ENCODE data around the gene SLIT1.
"Not testable (repeated sequence)": the region's sequence is repeated elsewhere in the genome, so short reads cannot be mapped to it uniquely, and the experiment has no call there.

Gene SLIT1

DNA sequence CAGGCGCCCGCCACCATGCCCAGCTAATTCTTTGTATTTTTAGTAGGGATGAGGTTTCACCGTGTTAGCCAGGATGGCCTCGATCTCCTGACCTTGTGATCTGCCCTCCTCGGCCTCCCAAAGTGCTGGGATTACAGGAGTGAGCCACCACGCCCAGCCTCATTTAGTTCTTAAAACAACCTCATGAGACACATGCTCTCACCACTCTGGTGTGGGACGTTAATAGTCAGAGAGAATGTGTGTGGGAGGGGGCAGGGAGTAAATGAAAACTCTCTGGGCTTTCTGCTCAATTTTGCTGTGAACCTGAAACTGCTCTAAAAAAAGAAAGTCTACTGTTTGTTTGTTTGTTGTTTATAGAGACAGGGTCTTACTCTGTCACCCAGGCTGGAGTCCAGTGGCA lies 103.2 kb downstream of the SLIT1 start:
- DNase-seq (ENCODE audit: low read depth in 2 of 2), result not testable (repeated sequence)

DNA sequence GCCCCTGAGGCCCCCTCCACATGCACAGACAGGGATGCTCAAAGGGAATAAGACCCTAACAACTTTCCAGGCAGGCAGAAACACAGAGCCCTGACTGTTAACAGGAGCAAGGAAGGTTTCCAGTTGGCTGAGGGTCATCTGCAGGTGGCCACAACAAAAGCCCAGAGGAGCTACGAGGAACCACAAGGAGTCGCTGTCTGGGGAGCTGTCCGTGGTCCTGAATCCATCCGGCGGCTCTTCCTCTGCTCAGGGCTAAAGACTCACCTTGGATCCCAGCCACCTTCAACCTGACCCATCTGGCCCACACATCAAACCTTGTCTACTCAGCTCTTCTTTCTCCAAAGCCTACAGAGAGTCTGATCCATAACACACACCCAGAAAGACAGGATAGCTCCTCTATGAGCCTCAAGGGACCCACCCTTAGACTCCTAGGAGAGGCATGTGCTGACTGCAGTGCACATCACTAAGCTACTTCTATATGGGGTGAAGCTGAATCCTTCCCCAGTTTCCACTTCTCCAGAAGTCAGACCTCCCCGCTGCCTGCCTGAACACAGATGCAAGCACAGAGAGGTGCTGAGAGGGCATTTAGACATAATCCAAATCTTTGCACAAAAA lies 104.0 kb downstream of the SLIT1 start:
- peak; percentile 29 to 46 for DNase-seq (ENCODE audit: low read depth in 2 of 2)

DNA sequence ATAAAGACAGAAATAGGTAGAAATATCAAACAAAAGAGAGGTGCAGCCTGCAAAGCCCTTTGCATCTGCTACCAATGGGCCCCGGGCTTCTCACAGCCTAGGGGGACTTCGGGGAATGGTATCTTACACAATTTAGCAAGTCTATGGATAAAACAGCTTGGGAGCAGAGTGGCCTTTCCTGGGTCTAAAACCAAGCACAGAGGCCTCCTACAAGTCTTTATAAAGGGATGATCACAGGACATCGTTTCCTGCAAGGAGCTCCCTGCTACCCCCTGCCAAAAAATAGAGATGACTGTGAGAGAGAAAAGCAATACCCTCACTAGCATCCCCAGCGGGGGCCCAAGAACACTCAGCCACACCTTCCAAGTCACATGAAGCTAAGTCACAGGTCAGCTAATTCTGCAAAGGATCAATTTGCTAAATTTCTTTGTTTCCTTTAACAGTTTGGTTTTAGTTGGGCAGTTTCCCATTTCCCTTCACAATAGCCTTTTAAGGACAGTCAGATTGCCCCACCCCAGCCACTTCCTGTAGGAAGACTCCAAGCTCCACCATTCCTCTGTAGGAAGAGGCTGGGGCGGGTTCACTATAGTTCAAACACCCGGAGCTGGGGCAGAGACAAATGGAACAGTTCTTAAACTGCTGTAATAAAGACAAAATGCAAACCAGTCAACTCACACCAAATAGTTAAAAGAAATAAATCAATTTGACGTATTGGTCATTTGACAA lies 105.5 kb downstream of the SLIT1 start:
- DNase-seq (ENCODE audit: low read depth in 2 of 2), result no peak

DNA sequence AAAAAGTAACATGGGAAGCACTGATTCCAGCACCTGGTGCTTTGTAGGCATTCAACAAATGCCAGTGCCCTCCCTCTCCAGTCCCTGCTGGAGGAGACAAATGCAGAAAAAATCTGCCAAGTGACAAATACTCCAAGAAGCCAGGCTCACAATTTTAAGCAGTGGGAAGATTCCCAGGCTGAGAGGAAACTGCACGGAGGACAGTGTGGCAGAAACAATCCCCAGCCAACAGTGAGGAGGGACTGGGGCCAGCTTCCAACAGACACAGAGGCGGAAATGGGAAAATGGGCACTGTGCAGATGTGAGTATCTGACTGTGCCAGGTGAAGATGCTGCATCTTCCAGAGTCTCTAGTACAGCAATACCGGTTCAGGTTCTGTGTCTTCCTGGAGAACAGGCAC lies 106.3 kb downstream of the SLIT1 start:
- no peak for DNase-seq (ENCODE audit: low read depth in 2 of 2)

DNA sequence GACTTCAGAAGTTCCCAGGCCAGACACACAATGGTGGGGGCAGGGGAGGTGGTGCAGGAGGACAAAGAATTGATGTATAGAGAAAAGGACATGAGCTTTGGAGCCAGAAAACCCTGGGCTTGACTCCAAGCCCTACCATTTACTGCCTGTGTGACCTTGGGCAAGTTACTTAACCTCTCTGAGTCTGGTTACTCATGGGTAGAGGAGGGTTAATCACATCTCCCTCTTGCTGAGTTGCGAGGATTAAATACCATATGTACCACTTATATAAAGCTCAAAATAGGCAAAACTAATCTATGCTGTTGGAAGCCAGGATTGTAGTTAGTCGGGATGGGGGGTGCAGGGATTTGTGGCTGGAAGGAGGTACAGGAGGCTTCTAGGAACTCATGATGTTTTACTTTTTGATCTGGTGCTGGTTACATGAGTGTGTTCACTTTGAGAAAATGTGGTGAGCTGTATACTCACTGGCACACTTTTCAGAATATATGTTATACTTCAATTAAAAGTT lies 106.8 kb downstream of the SLIT1 start:
- DNase-seq (ENCODE audit: low read depth in 2 of 2), result no peak

DNA sequence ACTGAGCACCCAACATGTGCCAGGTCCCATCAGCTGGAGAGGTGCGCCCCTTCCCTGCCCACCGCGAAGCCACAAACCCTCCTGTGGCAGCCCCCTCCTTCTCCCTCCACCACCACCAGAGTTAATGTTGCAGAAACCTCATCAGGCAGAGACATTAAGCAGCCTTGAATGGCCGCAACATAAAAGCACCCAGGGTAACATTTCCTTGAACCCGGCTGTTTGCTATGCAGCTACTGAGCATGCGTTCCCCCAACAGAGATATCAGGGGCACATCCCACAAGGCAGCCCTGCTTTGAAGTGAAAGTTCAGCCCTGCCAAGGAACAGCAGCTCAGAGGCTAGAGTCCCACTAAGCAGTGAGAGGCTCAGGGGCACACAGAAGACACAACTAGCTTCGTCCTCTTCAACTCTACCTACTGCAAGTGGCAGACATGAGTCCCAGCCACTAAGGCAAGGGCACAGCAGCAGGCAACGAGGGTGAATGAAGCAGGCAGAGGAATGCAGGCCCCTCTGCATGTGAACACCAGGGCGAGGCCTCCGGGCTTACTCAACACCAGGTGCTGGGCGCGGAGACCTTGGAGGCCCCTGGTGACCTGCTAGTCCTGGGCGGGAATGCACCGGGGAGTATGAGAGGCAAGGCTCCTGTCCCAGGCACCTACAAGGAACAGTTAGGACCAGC lies 107.4 kb downstream of the SLIT1 start:
- no peak for DNase-seq (ENCODE audit: low read depth in 2 of 2)

DNA sequence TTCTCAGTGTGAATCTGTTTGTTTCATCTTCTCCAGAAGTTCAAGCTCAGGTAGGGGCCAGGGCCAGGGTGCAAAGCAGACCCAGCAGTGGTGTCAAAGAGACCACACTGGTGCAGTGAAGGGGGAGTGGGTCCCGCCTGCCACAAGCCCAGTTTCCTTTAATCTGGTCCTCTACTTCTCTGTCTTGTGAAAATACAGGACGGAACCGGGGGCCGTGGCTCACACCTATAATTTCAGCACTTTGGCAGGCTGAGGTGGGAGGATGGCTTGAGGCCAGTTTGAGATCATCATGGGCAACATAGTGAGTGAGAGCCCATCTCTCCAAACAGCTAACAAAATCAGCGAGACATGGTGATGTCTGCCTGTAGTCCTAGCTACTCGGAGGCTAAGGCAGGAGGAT lies 109.0 kb downstream of the SLIT1 start:
- no peak for DNase-seq (ENCODE audit: low read depth in 2 of 2)

DNA sequence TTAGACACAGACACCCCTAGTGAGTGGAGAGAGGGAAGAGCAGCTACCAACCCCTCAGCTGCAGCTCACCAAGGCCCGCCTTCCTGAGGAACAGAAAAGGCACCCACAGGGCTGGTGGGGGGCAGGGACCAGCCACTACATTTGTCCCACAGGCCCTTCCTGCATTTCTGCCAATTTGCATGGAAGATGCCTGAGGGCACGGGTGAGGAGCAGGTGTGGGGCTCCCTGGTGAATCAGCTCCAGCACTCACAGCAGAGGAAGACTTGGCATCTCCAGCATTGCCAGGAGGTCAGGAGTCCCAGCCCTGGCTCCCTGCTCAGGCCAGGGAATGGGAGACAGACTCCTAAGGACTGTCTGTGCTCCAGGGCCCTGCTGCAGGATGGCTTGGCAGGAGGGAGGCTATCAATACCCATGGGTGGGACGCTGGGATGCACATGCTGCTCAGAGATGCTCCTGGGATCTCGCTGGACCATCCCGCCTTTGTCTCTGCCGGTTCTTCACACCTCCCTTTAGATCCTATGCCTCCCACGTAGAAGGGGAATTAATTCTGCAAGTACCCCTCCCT lies 109.7 kb downstream of the SLIT1 start:
- no peak for DNase-seq (ENCODE audit: low read depth in 2 of 2)

DNA sequence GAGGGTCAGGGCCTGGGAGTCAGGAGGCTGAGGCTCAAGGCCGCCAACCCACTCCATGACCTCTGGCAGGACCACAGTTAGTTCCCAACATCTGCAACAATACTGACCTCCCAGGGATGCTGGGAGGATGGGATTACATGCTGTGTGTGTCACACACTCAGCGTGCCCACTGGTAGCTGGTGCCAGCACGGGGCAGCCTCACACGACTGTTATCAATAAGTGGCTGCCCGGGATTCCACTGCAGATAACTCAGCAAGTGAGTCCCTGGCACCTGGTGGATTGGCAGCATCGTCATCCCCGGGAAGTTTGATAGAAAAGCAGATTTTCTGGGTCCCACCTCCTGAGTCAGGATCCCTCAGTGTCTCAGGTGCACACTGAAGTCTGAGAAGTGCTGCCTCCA lies 110.3 kb downstream of the SLIT1 start:
- no peak for DNase-seq (ENCODE audit: low read depth in 2 of 2)

DNA sequence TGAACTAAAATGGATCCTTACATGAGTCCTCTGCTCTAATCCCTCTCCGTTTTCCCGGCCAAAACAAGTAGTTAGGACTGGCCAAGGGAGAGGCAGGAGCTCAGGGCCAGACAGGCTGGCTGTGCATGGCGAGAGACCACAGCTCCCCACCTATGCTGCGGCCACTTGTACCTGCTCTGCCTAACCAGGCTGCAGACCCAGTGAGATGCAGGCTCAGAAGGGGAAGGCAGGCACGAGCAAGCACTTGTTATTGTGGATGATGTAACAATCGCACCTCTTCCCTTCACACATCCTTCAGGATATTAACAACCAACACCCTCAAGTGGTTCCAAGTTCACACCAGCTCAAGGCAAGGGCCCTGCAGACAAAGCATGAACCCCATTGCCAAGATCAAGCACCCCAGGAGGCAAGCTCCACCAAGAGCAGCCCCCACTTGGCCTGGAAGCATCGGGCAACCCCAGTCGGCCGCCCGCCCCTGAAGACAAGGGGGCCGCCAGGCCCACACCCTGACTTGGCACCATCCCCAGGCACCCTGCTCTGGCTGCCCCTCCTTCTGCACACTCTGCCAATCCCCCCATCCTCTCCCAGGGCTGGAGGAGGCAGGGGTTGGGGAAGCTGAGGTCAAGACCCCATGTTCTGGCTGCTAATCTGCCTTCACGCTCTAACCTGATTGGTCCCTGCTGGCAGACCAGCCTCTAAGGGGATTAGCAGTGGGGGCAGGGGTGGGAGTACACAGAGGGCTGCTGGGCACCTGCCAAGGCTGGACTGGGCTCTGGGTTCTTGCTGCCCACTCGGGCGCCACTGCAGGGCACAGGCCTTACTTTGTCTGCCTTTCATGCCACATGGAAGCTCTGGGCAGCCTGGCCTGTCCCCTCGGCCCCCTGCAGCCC lies 111.3 kb downstream of the SLIT1 start:
- DNase-seq (ENCODE audit: low read depth in 2 of 2), result no peak

DNA sequence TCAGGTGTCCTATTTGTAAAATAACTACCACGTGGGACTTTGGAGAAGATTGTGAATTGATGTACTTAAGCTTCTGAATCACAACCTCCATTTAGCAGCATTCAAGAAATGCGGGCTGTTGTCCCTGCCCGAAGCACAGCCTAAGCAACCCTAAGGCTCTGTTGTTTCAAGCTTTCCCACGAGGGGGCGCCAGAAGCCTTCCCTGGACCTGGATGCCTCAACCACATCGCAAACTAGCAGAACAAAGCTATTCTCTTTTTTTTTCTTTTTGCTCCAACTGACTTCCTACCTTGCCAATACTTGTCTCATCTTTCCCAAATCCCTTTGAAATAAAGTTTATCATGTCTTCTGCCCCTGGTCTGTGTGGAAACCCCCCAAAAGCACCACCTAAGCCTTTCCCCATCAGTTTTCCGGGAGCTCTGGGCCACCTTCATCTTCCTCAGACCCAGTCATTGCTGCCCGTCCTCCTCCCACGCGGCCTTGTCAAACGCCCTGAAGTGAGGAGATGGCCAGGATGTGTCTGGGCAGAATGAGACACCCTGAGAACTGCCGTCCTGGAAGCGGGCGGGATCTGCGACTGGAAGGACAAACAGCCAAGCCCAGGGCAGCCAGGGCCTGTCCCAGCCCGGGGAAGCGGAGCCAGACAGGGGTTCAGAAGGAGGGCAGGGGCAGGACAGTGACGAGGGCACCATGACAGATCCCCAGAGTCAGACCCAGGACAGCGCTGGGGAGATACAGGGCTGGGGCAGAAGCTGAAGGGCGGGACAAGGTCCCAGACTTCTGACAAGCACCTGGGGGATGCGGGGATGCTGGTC lies 112.7 kb downstream of the SLIT1 start:
- peak; percentile 77 to 78 for DNase-seq (ENCODE audit: low read depth in 2 of 2)

DNA sequence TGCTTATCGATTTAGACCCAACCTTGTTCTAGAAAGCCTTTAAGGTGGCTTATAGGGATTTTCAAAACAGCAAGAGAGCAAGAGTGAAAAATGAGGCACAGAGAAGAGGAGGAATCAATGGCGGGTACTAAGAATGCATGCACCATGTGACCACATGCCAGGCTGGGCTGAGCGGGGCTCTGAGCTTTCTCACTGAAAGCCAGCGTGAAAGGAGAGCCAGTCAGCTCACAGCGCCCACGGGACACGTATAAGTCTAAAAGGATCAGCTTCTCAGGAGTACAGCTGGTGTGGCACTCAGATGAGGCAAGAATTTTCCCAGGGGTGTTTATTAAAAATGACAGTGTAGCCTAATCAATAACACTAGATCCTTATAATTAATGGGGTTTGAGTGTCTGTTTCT lies 114.3 kb downstream of the SLIT1 start:
- no peak for DNase-seq (ENCODE audit: low read depth in 2 of 2)

DNA sequence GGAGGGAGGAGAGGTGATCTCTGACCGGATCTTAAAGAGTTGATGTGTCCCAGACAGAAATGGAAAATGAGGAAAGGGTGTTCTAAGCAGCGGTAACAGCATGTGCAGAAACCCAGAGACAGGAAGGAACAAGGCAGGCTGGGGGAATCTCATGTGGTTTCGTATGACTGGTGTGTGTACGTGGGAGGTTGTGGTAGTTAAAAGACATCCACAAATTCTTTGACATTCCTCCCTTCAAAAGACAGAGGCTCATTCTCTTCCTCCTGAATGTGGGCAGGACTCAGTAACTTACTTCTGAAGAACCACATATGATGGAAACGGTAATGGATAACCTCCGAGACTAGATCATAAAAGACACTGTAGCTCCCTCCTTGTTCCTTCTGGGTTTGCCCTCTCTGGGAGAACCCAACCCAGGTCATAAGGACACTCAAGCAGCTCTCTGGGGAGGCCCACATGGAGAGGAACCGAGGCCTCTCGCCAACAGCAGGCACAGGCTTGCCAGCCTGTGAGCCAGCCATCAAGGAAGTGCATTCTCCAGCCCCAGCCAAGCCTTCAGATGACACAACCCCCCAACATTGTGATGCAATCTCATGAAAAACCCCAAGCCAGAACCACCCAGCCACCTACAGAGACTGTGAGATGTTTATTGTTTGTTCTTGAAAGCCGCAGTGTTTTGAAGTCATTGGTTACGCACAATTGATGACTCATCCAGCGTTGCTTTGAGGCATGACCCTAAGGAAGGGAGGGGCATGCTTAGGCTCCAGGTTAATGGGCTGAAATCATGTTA lies 116.0 kb downstream of the SLIT1 start:
- peak in 1 of 2 donors; percentile 6 for DNase-seq (ENCODE audit: low read depth in 2 of 2)

DNA sequence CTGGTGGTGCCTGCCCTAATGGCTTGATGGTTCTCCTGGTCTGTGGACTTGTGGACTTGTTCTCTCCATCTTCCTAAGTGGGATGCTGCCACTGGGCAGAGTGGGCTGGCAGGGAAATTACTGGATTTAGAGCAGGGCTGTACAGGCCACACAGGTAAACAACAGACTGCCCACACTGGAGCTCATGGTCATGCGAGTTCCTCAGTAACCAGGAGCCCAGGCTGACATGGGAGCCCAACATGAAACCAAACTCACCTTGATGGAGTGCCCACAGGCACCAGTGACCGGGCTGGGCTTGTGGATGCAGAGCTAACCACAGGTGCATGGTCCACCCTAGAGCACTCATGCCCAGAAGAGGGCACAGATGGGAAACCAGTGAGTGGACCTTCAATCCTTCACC lies 116.7 kb downstream of the SLIT1 start:
- DNase-seq (ENCODE audit: low read depth in 2 of 2), result no peak

DNA sequence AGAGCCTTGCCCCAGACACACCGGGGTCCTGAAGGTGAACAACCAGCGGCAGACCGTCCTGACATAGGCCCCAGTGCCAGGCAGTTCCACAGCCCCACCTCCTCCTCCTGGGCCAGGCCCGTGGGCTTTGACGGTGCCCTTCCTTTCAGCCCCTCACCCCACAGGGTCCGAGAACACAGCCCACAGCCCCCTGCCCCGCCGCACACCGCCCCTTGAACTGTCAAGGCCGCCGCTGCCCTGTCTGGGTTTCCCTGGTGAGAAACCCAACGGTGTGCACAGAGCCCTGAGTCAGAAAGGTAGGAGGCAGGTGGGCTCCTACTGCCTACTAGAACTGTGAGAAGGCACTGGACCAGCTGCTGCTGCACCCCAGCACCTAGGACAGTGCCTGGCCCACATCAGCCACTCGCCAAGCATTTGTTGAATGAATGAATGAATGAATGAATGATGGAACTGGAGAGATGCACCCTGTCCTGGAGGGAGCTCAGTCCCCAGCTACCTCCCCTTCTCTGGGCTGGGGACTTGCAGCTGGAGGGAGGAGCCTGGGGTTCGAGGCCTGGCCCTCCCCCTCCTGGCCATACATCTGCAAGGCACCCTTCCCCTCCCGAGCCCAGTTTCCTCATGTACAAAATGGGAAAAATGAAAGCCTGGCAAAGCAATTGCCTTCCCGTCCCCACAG lies 117.9 kb downstream of the SLIT1 start:
- no peak for DNase-seq (ENCODE audit: low read depth in 2 of 2)

DNA sequence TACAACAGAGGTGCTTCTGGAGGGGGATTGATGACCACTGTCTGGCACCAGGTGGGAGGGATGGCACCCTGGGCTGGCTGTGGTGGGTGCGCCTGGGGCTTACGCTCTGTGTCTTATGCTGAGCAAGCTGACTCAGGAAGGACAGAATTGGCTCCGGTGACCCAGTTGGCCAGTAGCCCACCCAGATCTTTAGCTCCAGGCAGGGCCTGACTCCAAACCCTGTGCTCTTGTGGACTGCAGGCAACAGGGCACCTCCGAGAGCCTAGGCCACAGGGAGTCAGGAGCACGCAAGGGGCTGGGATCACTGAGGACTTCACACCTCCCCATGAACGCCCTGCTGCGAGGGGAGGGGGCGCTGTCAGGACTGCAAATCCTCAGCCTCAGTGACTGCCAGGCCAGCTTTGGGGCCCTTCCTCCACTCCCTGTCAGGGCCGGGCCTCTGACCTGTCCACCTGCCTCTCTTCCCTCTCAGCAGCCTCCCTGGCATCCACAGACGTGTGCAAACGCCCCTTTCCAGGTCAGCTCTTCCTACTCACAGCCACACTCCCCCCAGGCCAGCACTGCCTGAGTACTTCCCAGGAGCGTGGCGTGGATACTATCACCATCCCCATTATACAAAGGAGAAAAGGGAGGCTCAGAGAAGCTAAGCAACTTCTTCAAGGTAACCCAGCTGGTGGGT lies 118.7 kb downstream of the SLIT1 start:
- no peak for DNase-seq (ENCODE audit: low read depth in 2 of 2)

DNA sequence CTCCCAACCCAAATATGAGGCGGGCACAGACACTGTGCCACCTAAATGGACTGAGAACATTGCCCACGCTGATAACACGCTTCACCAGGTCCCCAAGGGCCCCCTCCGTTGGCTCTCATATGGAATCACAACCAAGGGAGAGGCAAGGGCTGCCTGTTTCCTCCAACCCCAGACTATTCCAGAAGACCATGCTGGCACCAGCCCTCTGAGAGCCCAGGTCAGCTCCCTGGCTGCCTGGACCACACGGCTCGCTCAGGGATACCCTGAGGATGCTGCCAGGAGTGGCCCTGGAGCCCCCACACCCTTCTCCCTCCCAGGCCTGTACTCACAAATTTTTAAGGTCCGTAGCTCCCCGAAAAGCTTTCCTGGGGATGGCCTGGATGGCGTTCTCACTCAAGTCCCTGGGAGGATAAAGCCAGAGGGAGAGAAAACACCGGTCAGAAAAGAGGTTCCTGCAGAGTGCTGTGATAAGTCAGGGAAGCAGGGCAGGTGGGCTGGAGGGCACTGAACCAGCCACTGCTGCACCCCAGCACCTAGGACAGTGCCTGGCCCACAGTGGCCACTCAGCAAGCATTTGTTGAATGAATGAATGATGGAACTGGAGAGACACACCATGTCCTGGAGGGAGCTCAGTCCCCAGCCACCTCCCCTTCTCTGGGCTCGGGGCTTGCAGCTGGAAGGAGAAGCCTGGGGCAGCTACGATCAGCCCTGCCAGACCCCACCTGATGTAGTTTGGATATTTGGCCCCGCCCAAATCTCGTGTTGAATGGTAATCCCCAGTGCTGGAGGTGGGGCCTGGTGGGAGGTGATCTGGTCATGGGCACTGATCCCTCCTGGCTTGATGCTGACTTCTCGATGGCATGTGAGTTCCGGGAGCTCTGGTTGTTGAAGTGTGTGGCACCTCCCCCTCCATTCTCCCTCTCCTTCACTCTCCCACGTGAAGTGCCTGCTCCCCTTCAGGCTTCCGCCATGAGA lies 119.8 kb downstream of the SLIT1 start:
- no peak for DNase-seq (ENCODE audit: low read depth in 2 of 2)

DNA sequence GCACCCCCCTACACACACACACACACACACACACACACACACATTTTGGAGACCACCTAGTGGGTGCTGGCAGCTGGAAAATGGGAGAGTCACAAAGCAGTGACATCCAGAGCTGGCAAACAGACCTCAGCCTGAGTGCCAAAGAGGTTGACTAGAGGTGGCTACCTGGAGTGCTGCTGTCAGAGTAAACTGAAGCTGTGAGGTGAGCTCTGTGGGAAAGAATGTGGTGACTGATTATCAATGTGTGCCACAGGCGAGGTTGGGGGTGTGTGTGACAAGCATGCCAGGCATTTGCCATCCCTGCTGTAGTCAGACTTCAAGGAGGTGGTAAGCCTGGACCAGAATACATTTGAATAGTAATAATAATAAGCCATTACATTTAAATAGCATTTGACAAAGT lies 120.6 kb downstream of the SLIT1 start:
- DNase-seq (ENCODE audit: low read depth in 2 of 2), result no peak

Measured in stimulated activated CD4-positive, alpha-beta T cell treated with anti-CD3 and anti-CD28 coated beads, Interleukin-1b, Interleukin-23, amount 100 ng/mL, for 4 hours (primary cell).